Body of pancreas (tissue), 4 donors: ENCODE measurements around the gene NCAPD2. TPM values are rescaled to one million over a fixed set of nuclear protein-coding genes. Genes with fewer than 3 reads are reported as not detected.

Source experiments
- ATAC-seq: fragments of 150-250 bp; one replicate; pipeline ENCODE4 v1.9.1; 2016
- DNase-seq, 4 donors: peaks; one replicate each; pipeline ENCODE4 v3.0.0-alpha.2; 2019
- H3K27ac ChIP-seq, 4 donors: fragments of 200-600 bp; sonication (generic); 1 replicate in 3 of 4; 2 replicates in 1 of 4; pipeline versions ENCODE4 v1.5.1 to v1.6.1; 2016 to 2019; ENCODE audit warnings: mild to moderate bottlenecking in 1 of 4, mixed read lengths in 1 of 4, moderate library complexity in 1 of 4
- H3K27me3 ChIP-seq, 2 donors: fragments of 200-600 bp; sonication (generic); one replicate each; pipeline ENCODE4 v1.6.0; 2016; ENCODE audit warnings: mild to moderate bottlenecking in 1 of 2
- H3K36me3 ChIP-seq, 2 donors: fragments of 200-600 bp; sonication (generic); replicated peaks in 1 of 2; 2 replicates each; pipeline ENCODE4 v1.5.1; 2016; ENCODE audit warnings: low read depth in 2 of 2; ENCODE audit not compliant: insufficient read depth in 1 of 2
- H3K4me1 ChIP-seq: fragments of 200-600 bp; sonication (generic); one replicate; pipeline ENCODE4 v1.6.0; 2016
- H3K4me3 ChIP-seq, 2 donors: fragments of 200-600 bp; sonication (generic); 1 replicate in 1 of 2; 2 replicates in 1 of 2; pipeline ENCODE4 v1.5.1; 2016 to 2019
- H3K9me3 ChIP-seq, 3 donors: fragments of 200-600 bp; sonication (generic); 1 replicate in 2 of 3; 2 replicates in 1 of 3; pipeline ENCODE4 v1.5.1; 2016
- POLR2A ChIP-seq, 3 donors: fragments of 450-650 bp; IDR thresholded peaks; one replicate each; pipeline ENCODE4 v1.6.1; 2016; ENCODE audit warnings: antibody characterized with exemption in 3 of 3, mild to moderate bottlenecking in 2 of 3
- WGBS, 2 donors: methylation state at CpG; one replicate each; pipeline ENCODE4 v1.1.5; 2017; 5-methylcytosine and 5-hydroxymethylcytosine counted together
- intact Hi-C: fragments of 100-400 bp; cut with DNase I; formaldehyde crosslinking; loops from one replicate; pipeline ENCODE4 v1.15.1; 2023
- small RNA-seq: library from RNA; depleted of rRNA; stranded (forward); fragments of <200 nt; gene quantifications from one replicate; pipeline ENCODE3, GENCODE V24; 2016
- total RNA-seq, 2 donors: library from RNA; depleted of rRNA; stranded (reverse); fragments of >200 nt; gene quantifications; one replicate each; pipeline ENCODE4 v1.1.0, GENCODE V29; 2016
- TF ChIP-seq, protein P1 (sequence below), 7 experiments: fragments of 450-650 bp in 4 of 7; fragments of 200-600 bp in 3 of 7; sonication (generic) in 3 of 7; IDR thresholded peaks; one replicate each; pipeline ENCODE4 v1.5.1; 2016 to 2019; ENCODE audit warnings: antibody characterized with exemption in 7 of 7

Gene NCAPD2
- total RNA-seq, 2 donors from 2014 or later: 9.3 to 46.1 TPM

DNA sequence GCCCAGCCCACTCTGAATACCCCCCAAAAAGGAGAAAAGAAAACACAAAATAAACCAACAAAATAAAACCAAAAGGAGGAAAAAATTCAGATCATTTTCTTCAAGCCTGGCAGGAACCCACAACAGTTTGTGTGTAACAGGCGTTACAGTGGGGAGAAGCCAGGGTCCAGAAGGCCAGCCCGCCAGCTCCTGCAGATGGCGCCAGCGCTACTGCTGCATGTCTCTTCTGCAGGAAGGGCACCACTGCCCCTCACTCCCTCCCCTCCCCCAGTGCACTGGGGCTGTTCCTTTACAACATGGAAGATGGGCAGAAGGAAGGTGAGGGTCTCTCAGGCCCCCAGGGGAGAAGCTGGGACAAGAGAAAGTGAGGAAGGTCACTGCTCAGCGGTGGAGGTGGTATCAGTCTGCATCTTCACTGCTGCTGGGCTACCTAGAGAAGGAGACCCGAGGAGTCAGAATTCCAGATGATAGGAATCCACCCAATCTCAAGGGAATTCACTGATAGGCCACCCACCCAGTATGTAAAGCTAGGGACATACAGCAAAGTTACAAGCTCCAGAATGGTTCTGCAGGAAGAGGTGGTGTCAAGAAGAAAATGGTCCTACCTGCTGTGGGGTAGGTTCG is 76.5 kb downstream of the NCAPD2 start:
- peaks cover 15 to 36% of the 10 kb centered on the region in 2 donors for H3K36me3 ChIP-seq
- no peak overlapping the region for H3K4me3 ChIP-seq
- no peaks in the 10 kb centered on the region for H3K27me3 ChIP-seq
- 61 to 62% methylated on average over 7 of the region's 7 CpGs for WGBS, 2 donors
- peak; percentile 25 for ATAC-seq
- DNase-seq: peak; percentile 61 to 75 (median 68)
- no peaks in the 10 kb centered on the region for H3K9me3 ChIP-seq
- H3K4me1 ChIP-seq: peaks cover 26% of the 10 kb centered on the region
- H3K27ac ChIP-seq: no peak overlapping the region
- no peak for TF ChIP-seq POLR2A (IDR thresholded peaks at IDR 0.05)
- TF ChIP-seq, protein P1, sequence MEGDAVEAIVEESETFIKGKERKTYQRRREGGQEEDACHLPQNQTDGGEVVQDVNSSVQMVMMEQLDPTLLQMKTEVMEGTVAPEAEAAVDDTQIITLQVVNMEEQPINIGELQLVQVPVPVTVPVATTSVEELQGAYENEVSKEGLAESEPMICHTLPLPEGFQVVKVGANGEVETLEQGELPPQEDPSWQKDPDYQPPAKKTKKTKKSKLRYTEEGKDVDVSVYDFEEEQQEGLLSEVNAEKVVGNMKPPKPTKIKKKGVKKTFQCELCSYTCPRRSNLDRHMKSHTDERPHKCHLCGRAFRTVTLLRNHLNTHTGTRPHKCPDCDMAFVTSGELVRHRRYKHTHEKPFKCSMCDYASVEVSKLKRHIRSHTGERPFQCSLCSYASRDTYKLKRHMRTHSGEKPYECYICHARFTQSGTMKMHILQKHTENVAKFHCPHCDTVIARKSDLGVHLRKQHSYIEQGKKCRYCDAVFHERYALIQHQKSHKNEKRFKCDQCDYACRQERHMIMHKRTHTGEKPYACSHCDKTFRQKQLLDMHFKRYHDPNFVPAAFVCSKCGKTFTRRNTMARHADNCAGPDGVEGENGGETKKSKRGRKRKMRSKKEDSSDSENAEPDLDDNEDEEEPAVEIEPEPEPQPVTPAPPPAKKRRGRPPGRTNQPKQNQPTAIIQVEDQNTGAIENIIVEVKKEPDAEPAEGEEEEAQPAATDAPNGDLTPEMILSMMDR (IDR thresholded peaks at IDR 0.05): peak in 5 of 7 experiments; percentile 10 to 25 (median 15)
- intact Hi-C loops: no loop called here

DNA sequence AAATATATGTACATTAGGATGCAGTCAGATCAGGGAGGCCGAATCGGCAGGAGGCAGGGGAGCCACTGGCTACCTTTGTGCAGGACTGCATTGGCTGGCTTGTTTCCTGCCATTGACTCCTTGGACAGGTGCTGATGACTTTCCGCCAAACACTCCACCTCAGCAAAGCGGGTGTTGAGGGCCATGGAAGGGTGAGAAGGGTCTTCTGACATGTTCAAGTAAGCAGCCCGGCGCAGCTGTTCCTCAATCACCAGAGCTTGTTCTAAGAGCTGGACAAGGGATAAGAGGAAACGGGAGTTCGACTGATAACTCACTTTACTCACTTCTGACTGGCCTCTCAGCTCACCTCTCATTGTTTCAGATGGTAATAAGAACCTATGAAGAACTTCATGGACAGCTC is 79.1 kb downstream of the NCAPD2 start:
- Histone ChIP-seq H3K9me3 (no peaks in the 10 kb centered on the region), H3K4me1 (peaks cover 17% of the 10 kb centered on the region), H3K36me3 (peaks cover 15 to 49% of the 10 kb centered on the region in 2 donors), H3K4me3 (no peak overlapping the region), H3K27me3 (no peaks in the 10 kb centered on the region), H3K27ac (no peak overlapping the region)
- intact Hi-C loops: no loop called here
- TF ChIP-seq POLR2A (IDR thresholded peaks at IDR 0.05): no peak
- TF ChIP-seq, protein P1 (IDR thresholded peaks at IDR 0.05): no peak
- ATAC-seq: no peak
- no peak for DNase-seq
- 84 to 93% methylated on average over 8 of the region's 8 CpGs for WGBS, 2 donors

DNA sequence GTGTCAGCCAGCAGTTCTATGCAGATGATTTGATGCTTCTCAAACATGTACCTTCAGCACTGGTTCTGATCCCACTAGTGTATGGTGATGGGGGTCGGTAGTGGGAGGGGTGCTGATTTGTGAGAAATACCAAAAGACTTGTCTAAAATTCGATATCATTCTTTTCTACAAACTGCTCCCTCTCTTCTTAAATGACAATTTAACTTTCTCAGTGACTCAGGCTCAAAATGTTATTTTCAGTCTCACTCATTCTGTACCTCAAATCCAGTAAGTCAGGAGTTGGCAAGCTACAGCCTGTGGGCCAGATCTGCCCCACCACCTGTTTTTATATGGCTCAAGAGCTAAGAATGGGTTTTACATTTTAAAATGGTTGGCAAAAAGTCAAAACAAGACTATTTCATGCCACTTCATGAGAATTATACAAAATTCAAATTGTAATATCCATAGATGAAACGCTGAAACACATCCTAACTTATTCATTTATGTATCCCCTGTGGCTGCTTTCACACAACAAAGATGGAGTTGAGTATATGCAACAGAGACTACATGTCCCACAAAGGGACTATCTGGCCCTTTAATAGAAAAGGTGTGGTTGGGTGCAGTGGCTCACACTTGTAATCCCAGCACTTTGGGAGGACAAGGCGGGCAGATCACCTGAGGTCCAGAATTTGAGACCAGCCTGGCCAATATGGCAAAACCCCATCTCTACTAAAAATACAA is 80.8 kb downstream of the NCAPD2 start:
- TF ChIP-seq POLR2A (IDR thresholded peaks at IDR 0.05): no peak
- TF ChIP-seq, protein P1 (IDR thresholded peaks at IDR 0.05): no peak
- intact Hi-C loops: no loop called here
- DNase-seq: no peak
- H3K9me3 ChIP-seq: no peaks in the 10 kb centered on the region
- H3K4me3 ChIP-seq: no peak overlapping the region
- H3K4me1 ChIP-seq: peaks cover 3% of the 10 kb centered on the region
- no peak for ATAC-seq
- peaks cover 15 to 59% of the 10 kb centered on the region in 2 donors for H3K36me3 ChIP-seq
- no peak overlapping the region for H3K27ac ChIP-seq
- H3K27me3 ChIP-seq: no peaks in the 10 kb centered on the region
- 92 to 94% methylated on average over 4 of the region's 4 CpGs for WGBS, 2 donors

DNA sequence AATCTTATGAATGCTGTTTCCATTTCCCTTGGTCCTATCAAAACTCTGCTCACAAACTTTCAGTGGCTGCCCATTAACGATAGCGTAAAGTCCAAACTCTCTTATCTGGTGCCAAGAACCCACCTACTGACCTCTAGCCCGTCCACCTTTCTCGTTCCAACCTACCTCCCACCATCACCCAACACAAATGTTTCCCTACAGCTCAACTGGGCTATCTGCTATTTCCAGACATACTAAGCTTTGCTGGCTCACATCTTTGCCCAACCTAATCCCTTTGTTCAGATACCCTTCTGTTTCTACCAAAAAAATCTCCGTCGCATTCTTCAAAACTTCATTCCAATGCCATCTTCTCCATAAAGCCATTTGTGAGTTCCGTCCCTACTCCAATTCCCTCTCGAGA is 81.7 kb downstream of the NCAPD2 start:
- intact Hi-C loops: no loop called here
- peaks cover 14 to 60% of the 10 kb centered on the region in 2 donors for H3K36me3 ChIP-seq
- WGBS, 2 donors: 77 to 93% methylated on average over 8 of the region's 8 CpGs
- H3K27me3 ChIP-seq: no peaks in the 10 kb centered on the region
- no peaks in the 10 kb centered on the region for H3K9me3 ChIP-seq
- no peak overlapping the region for H3K4me3 ChIP-seq
- no peak for TF ChIP-seq POLR2A (IDR thresholded peaks at IDR 0.05)
- TF ChIP-seq, protein P1 (IDR thresholded peaks at IDR 0.05): no peak
- DNase-seq (no peak), ATAC-seq (no peak)
- no peaks in the 10 kb centered on the region for H3K4me1 ChIP-seq
- H3K27ac ChIP-seq: no peak overlapping the region

Small RNAs within 50 kb of the gene (small RNA-seq; reads per million reads assigned to genes)
- 533 reads per million, percentile 98 among the genes with 10 or more reads in this experiment for gene SCARNA11

Other genes starting within 250 kb of the NCAPD2 start
- 10 to 100 TPM in 1 of 2 donors, 1 to 10 TPM in 1; 7.0 to 16.2 TPM for gene PLEKHG6, start 183.4 kb upstream of the NCAPD2 start, total RNA-seq
- gene TNFRSF1A, start 152.0 kb upstream of the NCAPD2 start, total RNA-seq: 10 to 100 TPM; 54.5 to 92.0 TPM
- gene SCNN1A, start 118.5 kb upstream of the NCAPD2 start, total RNA-seq: 100 to 1,000 TPM in 1 of 2 donors, 10 to 100 TPM in 1; 62.5 to 112 TPM
- gene LTBR, start 109.9 kb upstream of the NCAPD2 start, total RNA-seq: 100 to 1,000 TPM; 111 to 173 TPM
- gene CD27, start 49.1 kb upstream of the NCAPD2 start, total RNA-seq: not detected
- 10 to 100 TPM; 14.5 to 36.3 TPM for gene TAPBPL, start 42.1 kb upstream of the NCAPD2 start, total RNA-seq
- gene VAMP1, start 23.4 kb upstream of the NCAPD2 start, total RNA-seq: 1 to 10 TPM; 2.9 to 5.9 TPM
- 10 to 100 TPM; 23.6 to 25.1 TPM for gene MRPL51, start 840 bp upstream of the NCAPD2 start, total RNA-seq
- gene GAPDH, start 40.4 kb downstream of the NCAPD2 start, total RNA-seq: 100 to 1,000 TPM; 311 to 476 TPM
- 10 to 100 TPM; 11.4 to 13.2 TPM for gene IFFO1, start 61.9 kb downstream of the NCAPD2 start, total RNA-seq
- gene NOP2, start 74.2 kb downstream of the NCAPD2 start, total RNA-seq: 10 to 100 TPM; 10.9 to 83.1 TPM
- gene CHD4, start 113.3 kb downstream of the NCAPD2 start, total RNA-seq: 100 to 1,000 TPM; 114 to 122 TPM
- 1 to 10 TPM in 1 of 2 donors, under 1 TPM in 1; 0.66 to 3.6 TPM for gene LPAR5, start 141.9 kb downstream of the NCAPD2 start, total RNA-seq
- gene ACRBP, start 153.3 kb downstream of the NCAPD2 start, total RNA-seq: 1 to 10 TPM in 1 of 2 donors, under 1 TPM in 1; 0.78 to 5.9 TPM
- gene ING4, start 169.0 kb downstream of the NCAPD2 start, total RNA-seq: 10 to 100 TPM; 23.3 to 39.9 TPM
- 10 to 100 TPM; 20.0 to 25.4 TPM for gene ZNF384, start 195.3 kb downstream of the NCAPD2 start, total RNA-seq
- not detected for gene PIANP, start 206.7 kb downstream of the NCAPD2 start, total RNA-seq
- 10 to 100 TPM; 20.2 to 27.7 TPM for gene COPS7A, start 229.9 kb downstream of the NCAPD2 start, total RNA-seq